ENCODE results near the gene ARHGEF37.

GRCh38 chr5:149644629-149645028, 63.3 kb downstream of the ARHGEF37 start:
- TF ChIP-seq RXRA (IDR thresholded peaks at IDR 0.05) = no peak
- TF ChIP-seq, protein P1, sequence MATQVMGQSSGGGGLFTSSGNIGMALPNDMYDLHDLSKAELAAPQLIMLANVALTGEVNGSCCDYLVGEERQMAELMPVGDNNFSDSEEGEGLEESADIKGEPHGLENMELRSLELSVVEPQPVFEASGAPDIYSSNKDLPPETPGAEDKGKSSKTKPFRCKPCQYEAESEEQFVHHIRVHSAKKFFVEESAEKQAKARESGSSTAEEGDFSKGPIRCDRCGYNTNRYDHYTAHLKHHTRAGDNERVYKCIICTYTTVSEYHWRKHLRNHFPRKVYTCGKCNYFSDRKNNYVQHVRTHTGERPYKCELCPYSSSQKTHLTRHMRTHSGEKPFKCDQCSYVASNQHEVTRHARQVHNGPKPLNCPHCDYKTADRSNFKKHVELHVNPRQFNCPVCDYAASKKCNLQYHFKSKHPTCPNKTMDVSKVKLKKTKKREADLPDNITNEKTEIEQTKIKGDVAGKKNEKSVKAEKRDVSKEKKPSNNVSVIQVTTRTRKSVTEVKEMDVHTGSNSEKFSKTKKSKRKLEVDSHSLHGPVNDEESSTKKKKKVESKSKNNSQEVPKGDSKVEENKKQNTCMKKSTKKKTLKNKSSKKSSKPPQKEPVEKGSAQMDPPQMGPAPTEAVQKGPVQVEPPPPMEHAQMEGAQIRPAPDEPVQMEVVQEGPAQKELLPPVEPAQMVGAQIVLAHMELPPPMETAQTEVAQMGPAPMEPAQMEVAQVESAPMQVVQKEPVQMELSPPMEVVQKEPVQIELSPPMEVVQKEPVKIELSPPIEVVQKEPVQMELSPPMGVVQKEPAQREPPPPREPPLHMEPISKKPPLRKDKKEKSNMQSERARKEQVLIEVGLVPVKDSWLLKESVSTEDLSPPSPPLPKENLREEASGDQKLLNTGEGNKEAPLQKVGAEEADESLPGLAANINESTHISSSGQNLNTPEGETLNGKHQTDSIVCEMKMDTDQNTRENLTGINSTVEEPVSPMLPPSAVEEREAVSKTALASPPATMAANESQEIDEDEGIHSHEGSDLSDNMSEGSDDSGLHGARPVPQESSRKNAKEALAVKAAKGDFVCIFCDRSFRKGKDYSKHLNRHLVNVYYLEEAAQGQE (IDR thresholded peaks at IDR 0.05) = no peak
- TF ChIP-seq, protein P2, sequence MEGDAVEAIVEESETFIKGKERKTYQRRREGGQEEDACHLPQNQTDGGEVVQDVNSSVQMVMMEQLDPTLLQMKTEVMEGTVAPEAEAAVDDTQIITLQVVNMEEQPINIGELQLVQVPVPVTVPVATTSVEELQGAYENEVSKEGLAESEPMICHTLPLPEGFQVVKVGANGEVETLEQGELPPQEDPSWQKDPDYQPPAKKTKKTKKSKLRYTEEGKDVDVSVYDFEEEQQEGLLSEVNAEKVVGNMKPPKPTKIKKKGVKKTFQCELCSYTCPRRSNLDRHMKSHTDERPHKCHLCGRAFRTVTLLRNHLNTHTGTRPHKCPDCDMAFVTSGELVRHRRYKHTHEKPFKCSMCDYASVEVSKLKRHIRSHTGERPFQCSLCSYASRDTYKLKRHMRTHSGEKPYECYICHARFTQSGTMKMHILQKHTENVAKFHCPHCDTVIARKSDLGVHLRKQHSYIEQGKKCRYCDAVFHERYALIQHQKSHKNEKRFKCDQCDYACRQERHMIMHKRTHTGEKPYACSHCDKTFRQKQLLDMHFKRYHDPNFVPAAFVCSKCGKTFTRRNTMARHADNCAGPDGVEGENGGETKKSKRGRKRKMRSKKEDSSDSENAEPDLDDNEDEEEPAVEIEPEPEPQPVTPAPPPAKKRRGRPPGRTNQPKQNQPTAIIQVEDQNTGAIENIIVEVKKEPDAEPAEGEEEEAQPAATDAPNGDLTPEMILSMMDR (IDR thresholded peaks at IDR 0.05; ENCODE audit: low read depth, low read length, missing input control) = no peak
- TF ChIP-seq RAD21 (IDR thresholded peaks at IDR 0.05) = no peak
- no peak for TF ChIP-seq FOXA1 (IDR thresholded peaks at IDR 0.05)
- no peak for TF ChIP-seq YY1 (IDR thresholded peaks at IDR 0.05)
- no peak for TF ChIP-seq GABPA (IDR thresholded peaks at IDR 0.05 in 1 of 2, conservative IDR thresholded peaks at IDR 0.05 in 1 of 2)
- TF ChIP-seq JUND (IDR thresholded peaks at IDR 0.05) = no peak
- no peak for TF ChIP-seq NR2F2 (IDR thresholded peaks at IDR 0.05)

All from liver (tissue), 3 donors.